Neural progenitor cell (in vitro differentiated cells): ENCODE measurements around the gene GATA2.

Experiments used
- EZH2 ChIP-seq: fragments of 200-600 bp; sonication (generic); IDR thresholded peaks from 2 replicates; pipeline ENCODE4 v1.6.1; 2017; ENCODE audit warnings: antibody characterized with exemption, mild to moderate bottlenecking, moderate library complexity
- EZH2phosphoT487 ChIP-seq: fragments of 200-600 bp; sonication (generic); IDR thresholded peaks from 2 replicates; pipeline ENCODE4 v1.6.1; 2017; ENCODE audit warnings: antibody characterized with exemption
- TF ChIP-seq, protein P1 (sequence below): fragments of 200-600 bp; sonication (generic); IDR thresholded peaks from 2 replicates; pipeline ENCODE4 v1.5.1; 2017; ENCODE audit warnings: antibody characterized with exemption, mild to moderate bottlenecking

DNA sequence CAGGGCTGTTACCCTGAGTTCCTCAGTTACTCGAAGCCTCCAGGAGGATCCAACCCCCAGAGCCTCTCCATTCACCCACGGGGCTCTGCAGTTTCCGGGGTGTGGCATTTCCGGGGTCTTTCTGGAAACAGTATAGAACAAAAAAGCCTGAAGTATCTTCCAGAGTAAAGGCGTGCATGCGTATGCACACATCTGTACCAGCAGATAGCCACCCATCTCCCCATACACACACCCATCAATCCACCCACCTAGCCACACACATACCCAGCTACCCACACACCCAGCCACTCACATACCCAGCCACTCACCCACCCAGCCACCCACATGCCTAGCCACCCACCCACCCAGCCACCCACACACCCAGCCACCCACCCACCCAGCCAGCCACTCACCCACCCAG lies 23.4 kb downstream of the GATA2 start:
- TF ChIP-seq, protein P1, sequence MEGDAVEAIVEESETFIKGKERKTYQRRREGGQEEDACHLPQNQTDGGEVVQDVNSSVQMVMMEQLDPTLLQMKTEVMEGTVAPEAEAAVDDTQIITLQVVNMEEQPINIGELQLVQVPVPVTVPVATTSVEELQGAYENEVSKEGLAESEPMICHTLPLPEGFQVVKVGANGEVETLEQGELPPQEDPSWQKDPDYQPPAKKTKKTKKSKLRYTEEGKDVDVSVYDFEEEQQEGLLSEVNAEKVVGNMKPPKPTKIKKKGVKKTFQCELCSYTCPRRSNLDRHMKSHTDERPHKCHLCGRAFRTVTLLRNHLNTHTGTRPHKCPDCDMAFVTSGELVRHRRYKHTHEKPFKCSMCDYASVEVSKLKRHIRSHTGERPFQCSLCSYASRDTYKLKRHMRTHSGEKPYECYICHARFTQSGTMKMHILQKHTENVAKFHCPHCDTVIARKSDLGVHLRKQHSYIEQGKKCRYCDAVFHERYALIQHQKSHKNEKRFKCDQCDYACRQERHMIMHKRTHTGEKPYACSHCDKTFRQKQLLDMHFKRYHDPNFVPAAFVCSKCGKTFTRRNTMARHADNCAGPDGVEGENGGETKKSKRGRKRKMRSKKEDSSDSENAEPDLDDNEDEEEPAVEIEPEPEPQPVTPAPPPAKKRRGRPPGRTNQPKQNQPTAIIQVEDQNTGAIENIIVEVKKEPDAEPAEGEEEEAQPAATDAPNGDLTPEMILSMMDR, result no peak
- TF ChIP-seq EZH2 (no peak), EZH2phosphoT487 (no peak)
